ENCODE results near the gene CCL7.

Gene CCL7

GRCh38 chr17:34285286-34285792 is 15.3 kb downstream of the CCL7 start, which contains the start of gene CCL11:
Gene CCL11, plus strand, starts transcription at chr17:34285742. Its CDS starts 67 bp downstream, at chr17:34285809.
- no peak for DNase-seq (ENCODE audit: low read depth in 2 of 3, low spot score in 1 of 3)

DNA sequence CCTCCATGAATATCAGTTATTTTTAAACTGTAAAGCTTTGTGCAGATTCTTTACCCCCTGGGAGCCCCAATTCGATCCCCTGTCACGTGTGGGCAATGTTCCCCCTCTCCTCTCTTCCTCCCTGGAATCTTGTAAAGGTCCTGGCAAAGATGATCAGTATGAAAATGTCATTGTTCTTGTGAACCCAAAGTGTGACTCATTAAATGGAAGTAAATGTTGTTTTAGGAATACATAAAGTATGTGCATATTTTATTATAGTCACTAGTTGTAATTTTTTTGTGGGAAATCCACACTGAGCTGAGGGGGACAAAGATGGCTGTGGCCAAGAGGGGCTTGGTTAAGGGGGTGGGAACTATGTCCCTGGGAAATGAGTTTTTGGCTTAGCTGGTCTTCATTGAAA is 17.9 kb downstream of the CCL7 start:
- DNase-seq (ENCODE audit: low read depth in 2 of 3, low spot score in 1 of 3), result no peak

GRCh38 chr17:34290586-34290985 is 20.6 kb downstream of the CCL7 start:
- DNase-seq (ENCODE audit: low read depth in 2 of 3, low spot score in 1 of 3), result no peak

DNA sequence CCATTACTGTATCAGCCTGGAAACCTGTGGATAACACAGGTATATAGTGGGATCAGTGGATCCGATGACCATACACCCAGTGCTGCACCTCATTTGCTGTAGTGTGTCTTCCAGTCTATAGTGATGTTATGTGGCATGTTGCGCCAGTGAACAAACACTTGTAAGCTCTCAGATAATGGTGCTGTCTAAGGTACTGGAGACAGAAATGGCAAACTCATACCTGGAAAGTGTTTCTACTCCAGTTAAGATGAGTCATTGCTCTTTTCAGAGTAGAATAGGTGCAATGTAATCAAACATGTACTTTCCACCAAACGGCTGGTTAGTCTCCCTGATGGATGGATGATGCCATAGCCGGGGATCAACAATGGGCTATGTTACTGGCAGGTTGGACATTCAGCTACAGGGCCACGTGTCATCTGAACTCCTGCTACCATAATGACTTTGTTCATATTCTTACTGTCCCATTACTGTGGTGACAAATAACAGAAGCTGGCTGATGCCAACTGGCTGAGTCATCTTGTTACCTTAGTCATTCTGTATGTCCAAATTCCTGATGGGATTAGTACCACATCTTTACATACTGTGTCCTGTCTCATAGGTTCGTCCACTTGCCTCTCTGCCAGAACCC is 21.8 kb downstream of the CCL7 start:
- DNase-seq (ENCODE audit: low read depth in 2 of 3, low spot score in 1 of 3), result no peak

DNA sequence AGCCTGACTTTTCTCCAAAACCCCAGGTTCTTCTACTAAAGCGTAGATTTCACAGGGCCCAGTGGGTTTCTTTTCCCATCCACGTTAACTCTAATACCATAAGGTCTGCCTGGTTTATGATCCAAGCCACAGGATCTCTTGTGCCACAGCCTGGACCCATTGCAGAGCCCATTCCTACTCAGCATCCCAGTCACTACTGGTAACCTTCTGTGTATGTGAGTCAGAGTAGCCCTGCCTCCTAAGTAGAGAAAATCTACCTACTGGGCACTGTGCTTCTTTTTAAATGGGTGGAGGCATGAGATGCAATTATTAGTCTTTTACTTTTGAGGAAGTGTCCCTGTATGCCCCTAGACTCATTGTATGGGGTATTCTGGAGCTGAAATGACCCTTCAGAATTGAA is 29.0 kb downstream of the CCL7 start:
- no peak for DNase-seq (ENCODE audit: low read depth in 2 of 3, low spot score in 1 of 3)

DNA sequence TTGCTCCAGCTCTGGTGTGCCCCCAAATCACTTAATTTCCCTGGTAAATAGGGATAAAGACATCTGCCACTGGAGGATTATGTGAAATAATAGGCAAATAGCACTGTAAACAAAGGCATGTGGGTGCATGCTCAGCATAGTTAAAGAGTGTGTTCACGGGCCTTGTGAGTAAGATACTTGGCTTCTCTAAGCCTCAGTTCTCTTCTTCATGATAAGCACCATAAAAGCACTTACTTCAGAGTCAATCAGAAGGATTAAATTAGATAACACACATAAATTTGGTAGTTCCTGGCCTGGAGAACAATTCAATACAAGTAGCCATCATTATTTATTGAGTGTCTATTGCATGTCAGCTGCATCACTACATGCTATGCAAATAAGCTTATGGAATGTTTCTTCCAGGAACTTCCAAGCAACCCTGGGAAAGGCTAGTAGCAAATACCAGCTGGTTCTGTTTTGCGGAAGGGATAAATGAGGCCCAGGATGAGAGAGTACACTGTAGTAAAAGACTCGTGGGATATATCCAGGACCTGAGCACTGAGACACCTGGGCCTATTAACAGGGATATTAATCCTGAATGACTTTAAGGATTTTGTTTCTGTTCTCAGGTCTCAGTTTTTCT is 30.0 kb downstream of the CCL7 start:
- no peak for DNase-seq (ENCODE audit: low read depth in 2 of 3, low spot score in 1 of 3)

GRCh38 chr17:34300652-34301370 is 30.8 kb downstream of the CCL7 start:
- DNase-seq (ENCODE audit: low read depth in 2 of 3, low spot score in 1 of 3), result no peak

- no peak for DNase-seq (ENCODE audit: low read depth in 2 of 3, low spot score in 1 of 3)
These were observed 32.0 kb downstream of the CCL7 start for GRCh38 chr17:34301986-34302385.

- DNase-seq (ENCODE audit: low read depth in 2 of 3, low spot score in 1 of 3), result no peak
These were observed 32.6 kb downstream of the CCL7 start for GRCh38 chr17:34302636-34303035.

DNA sequence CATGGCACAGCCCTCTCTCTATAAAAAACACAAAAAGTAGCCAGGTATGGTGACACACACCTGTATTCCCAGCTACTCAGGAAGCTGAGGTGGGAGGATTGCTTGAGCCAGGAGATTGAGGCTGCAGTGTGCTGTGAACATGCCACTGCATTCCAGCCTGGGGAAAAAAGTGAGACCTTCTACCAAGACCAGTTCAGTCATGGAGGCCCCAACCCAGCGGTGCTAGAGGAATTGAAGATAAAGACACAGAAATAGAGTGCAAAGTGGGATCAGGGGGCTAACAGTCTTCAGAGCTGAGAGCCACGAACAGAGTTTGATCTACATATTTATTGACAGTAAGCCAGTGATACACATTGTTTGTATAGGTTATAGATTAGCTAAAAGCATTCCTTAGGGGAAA is 33.6 kb downstream of the CCL7 start:
- no peak for DNase-seq (ENCODE audit: low read depth in 2 of 3, low spot score in 1 of 3)

- DNase-seq (ENCODE audit: low read depth in 2 of 3, low spot score in 1 of 3), result no peak
These were observed 35.0 kb downstream of the CCL7 start for GRCh38 chr17:34305061-34305460.

- DNase-seq (ENCODE audit: low read depth in 2 of 3, low spot score in 1 of 3), result no peak
These were observed 35.6 kb downstream of the CCL7 start for GRCh38 chr17:34305606-34306005.

DNA sequence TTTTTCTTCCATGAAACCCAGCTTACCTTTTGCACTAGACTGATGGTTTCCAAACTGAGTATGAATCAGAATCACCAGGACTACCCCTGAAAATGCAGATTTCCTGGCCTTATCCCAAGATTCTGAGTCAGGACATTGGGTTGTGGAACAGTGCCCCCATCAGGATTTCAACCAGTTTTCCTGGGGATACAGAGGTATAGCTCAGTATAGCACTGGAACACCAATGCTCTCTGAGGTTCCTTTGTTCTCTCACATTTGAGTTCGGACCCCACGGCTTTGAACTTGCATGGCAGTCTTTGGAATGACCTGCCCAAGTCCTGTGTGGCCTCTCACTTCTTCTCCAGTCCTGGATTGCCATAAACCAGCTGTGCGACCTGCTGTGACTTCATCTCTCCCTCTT is 36.4 kb downstream of the CCL7 start:
- DNase-seq (ENCODE audit: low read depth in 2 of 3, low spot score in 1 of 3), result no peak

- DNase-seq (ENCODE audit: low read depth in 2 of 3, low spot score in 1 of 3), result no peak
These were observed 37.1 kb downstream of the CCL7 start for GRCh38 chr17:34307110-34307509.

DNA sequence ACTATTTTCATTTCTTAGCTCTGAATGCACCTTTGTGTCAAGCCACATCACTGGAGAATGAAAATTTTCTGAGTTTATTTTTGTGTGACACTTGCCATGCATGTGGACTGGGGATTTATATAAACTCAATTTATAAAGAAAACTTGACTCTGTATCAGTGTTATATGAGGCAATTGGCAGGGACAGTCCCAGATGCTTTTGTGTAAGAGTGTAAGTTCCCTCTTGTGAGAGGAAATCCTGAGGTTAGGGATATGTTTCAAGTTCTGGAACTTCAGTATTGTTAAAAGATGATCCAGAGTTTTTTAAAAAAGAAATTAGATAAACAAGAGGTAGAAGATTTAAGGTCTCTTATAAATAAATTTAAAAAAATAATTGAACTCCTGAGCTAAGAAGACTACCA is 38.4 kb downstream of the CCL7 start:
- no peak for DNase-seq (ENCODE audit: low read depth in 2 of 3, low spot score in 1 of 3)

- DNase-seq (ENCODE audit: low read depth in 2 of 3, low spot score in 1 of 3), result no peak
These were observed 41.3 kb downstream of the CCL7 start for GRCh38 chr17:34311291-34311690.

DNA sequence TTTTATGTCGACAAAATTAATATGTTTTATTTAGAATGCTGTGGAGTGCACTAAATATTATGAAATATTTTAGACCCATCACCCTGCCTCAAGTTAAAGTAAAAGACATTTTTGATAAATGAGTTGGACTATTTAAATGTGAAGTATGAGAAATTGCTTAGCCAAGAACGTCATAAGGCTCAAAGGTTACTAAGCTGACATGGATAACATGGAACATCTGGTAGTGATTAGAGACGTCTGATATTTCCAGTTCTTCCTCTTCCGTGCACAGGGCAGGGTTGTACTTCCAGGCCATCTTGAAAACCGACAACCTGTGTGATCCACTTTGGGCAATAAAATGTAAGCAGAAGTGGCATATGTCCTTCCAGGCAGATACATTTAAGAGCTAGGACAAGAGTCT is 42.1 kb downstream of the CCL7 start:
- DNase-seq (ENCODE audit: low read depth in 2 of 3, low spot score in 1 of 3), result no peak

DNA sequence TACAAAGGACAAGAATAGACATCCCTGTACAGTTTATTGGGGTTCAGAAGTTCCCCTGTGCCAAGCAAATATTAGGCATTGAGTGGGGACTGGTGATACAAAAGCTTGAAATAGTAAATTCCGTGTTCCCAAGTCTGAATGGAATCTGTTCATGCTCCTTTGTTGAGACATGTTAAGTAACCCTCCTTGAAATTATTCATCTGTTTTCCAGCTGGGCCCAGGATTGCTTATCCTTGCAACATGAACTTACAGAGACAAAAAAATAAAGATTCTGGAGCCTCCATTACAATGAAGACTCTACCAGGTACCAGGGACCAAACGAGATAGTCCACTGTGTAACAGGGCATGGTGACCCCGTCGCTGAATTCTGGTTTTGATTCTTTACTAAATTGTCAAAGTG is 43.1 kb downstream of the CCL7 start:
- DNase-seq (ENCODE audit: low read depth in 2 of 3, low spot score in 1 of 3), result no peak

- DNase-seq (ENCODE audit: low read depth in 2 of 3, low spot score in 1 of 3), result no peak
These were observed 44.3 kb downstream of the CCL7 start for GRCh38 chr17:34314279-34314678.

DNA sequence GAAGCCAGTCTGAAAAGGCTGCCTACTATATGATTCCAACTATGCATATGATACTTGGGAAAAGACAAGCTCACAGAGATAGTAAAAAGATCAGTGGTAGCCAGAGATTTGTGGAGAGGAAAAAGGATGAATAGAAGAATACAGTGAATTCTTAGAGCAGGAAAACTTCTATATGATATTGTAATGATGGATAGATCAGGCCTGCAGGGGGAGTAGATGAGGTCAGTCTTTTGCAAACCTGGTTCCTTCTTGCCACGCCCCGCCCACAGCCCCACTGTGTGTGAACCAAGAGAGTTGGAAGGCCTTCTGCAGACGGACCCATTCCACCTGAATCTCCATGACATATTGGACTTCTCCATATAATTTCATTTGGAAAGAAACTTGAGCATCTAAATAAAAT is 48.5 kb downstream of the CCL7 start:
- no peak for DNase-seq (ENCODE audit: low read depth in 2 of 3, low spot score in 1 of 3)

- no peak for DNase-seq (ENCODE audit: low read depth in 2 of 3, low spot score in 1 of 3)
These were observed 49.0 kb downstream of the CCL7 start, which contains the start of gene CCL8 for GRCh38 chr17:34319039-34319483. Gene CCL8, plus strand, starts transcription at chr17:34319435. Its CDS starts 67 bp downstream, at chr17:34319502.

Data from stimulated activated CD4-positive, alpha-beta T cell treated with anti-CD3 and anti-CD28 coated beads, Interleukin-12 subunit alpha, Interleukin-12 subunit beta, amount 100 ng/mL, for 48 hours (primary cell).